Measurements from ENCODE around the gene RABGAP1L. TPM values are rescaled to one million over a fixed set of nuclear protein-coding genes. Genes with fewer than 3 reads are reported as not detected.

RABGAP1L gene
- total RNA-seq, 4 donors from 2014 or later, result 48.2 to 102 (median 59.1) TPM

DNA sequence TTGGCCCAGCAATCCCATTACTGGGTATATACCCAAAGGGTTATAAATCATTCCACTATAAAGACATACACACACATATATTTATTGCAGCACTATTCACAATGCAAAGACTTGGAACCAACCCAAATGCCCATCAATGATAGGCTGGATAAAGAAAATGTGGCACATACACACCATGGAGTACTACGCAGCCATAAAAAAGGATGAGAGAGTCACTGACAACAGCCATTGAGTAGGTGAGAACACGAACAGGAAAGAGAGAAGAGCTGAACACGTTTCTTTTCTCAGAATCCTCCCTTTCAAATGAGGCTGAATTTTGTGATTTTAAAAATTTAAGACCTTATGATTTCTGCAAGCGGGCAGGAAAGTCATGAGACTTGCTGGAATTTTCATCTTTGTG lies 10.1 kb upstream of the RABGAP1L start:
- Histone ChIP-seq H3K27ac (no peak overlapping the region), H3K36me3 (no peaks in the 10 kb centered on the region), H3K27me3 (no peaks in the 10 kb centered on the region), H3K4me3 (no peak overlapping the region), H3K9me3 (no peaks in the 10 kb centered on the region), H3K4me1 (no peaks in the 10 kb centered on the region)
- no peak for DNase-seq (ENCODE audit: low spot score in 2 of 2)
- no peak for TF ChIP-seq POLR2A (IDR thresholded peaks at IDR 0.05)
- no peak for TF ChIP-seq EP300 (IDR thresholded peaks at IDR 0.05)
- TF ChIP-seq POLR2AphosphoS5 (IDR thresholded peaks at IDR 0.05), result no peak
- TF ChIP-seq, protein P1, sequence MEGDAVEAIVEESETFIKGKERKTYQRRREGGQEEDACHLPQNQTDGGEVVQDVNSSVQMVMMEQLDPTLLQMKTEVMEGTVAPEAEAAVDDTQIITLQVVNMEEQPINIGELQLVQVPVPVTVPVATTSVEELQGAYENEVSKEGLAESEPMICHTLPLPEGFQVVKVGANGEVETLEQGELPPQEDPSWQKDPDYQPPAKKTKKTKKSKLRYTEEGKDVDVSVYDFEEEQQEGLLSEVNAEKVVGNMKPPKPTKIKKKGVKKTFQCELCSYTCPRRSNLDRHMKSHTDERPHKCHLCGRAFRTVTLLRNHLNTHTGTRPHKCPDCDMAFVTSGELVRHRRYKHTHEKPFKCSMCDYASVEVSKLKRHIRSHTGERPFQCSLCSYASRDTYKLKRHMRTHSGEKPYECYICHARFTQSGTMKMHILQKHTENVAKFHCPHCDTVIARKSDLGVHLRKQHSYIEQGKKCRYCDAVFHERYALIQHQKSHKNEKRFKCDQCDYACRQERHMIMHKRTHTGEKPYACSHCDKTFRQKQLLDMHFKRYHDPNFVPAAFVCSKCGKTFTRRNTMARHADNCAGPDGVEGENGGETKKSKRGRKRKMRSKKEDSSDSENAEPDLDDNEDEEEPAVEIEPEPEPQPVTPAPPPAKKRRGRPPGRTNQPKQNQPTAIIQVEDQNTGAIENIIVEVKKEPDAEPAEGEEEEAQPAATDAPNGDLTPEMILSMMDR (IDR thresholded peaks at IDR 0.05), result no peak
- 77% methylated on average over 4 of the region's 4 CpGs for WGBS

DNA sequence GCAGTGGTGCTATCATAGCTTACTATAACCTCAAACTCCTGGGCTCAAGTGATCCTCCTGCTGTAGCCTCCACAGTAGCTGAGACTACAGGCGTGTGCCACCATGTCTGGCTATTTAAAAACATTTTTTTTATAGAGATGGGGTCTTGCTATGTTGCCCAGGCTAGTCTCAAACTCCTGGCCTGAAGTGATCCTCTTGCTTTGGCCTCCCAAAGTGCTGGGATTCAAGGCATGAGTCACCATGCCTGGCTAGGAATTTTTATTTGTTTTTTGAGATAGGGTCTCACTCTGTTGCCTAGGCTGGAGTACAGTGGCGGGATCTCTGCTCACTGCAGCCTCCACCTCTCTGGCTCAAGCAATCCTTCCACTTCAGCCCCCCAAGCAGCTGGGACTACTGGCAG lies 8.8 kb upstream of the RABGAP1L start:
- Histone ChIP-seq H3K9me3 (no peaks in the 10 kb centered on the region), H3K4me1 (no peaks in the 10 kb centered on the region), H3K36me3 (no peaks in the 10 kb centered on the region), H3K27ac (no peak overlapping the region), H3K4me3 (no peak overlapping the region), H3K27me3 (no peaks in the 10 kb centered on the region)
- WGBS, result 97% methylated on average over 2 of the region's 2 CpGs
- TF ChIP-seq POLR2A (IDR thresholded peaks at IDR 0.05), result no peak
- no peak for TF ChIP-seq EP300 (IDR thresholded peaks at IDR 0.05)
- TF ChIP-seq POLR2AphosphoS5 (IDR thresholded peaks at IDR 0.05), result no peak
- TF ChIP-seq, protein P1 (IDR thresholded peaks at IDR 0.05), result no peak
- no peak for DNase-seq (ENCODE audit: low spot score in 2 of 2)

DNA sequence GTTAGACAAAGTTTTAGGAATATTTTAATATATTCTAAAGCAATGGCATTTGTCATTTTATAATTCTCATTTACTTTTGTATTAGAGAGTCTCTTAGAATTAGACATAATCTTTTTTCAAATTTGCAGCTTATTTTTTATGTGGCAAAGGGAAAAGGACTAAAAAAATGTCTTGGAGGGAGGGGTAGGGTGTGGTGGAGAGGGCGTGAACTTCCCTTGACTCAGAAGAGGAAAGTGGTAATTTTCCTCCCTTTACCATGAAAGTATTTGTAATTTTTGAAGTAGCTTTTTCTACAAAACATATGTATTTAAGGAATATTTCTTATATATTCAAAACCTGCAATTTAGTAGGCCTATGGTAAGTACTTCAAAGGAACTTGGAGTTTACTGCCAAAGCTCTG lies 6.9 kb upstream of the RABGAP1L start:
- no peaks in the 10 kb centered on the region for H3K27me3 ChIP-seq
- no peaks in the 10 kb centered on the region for H3K36me3 ChIP-seq
- WGBS, result 53% methylated on average over 1 of the region's 1 CpG
- H3K4me1 ChIP-seq, result no peaks in the 10 kb centered on the region
- H3K9me3 ChIP-seq, result no peaks in the 10 kb centered on the region
- no peak overlapping the region for H3K27ac ChIP-seq
- no peak for TF ChIP-seq POLR2A (IDR thresholded peaks at IDR 0.05)
- TF ChIP-seq, protein P1 (IDR thresholded peaks at IDR 0.05), result no peak
- TF ChIP-seq POLR2AphosphoS5 (IDR thresholded peaks at IDR 0.05), result no peak
- no peak for TF ChIP-seq EP300 (IDR thresholded peaks at IDR 0.05)
- no peak overlapping the region for H3K4me3 ChIP-seq
- no peak for DNase-seq (ENCODE audit: low spot score in 2 of 2)

DNA sequence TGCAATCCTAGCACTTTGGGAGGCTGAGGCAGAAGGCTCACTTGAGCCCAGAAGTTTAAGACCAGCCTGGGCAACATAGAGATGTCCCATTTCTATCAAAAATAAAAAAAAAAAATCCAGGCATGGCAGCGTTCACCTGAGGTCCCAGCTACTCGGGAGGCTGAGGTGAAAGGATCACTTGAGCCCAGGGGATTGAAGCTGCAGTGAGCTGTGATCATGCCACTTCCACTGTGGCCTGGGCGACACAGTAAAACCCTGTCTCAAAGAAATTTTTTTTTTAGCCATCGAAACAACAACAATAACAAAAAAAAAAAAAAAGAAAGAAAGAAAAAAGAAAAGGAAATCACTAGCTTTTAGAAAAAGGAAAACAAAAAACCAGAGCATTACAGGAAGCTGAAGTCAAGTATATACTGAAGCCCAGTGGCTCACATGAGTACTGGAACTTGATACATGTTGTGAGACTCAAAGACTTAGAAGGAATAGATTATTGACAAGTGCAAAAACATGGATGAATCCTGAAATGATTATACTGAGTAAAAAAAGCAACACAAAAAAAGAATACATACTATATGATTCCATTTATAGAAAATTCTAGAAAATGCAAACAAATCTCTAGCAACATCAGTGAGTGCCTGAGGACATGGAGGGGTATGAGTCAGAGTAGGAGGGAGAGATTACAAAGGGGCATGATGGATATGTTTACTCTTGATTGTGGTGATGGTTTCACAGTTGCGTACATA lies 6.1 kb upstream of the RABGAP1L start:
- H3K4me3 ChIP-seq, result no peak overlapping the region
- peaks cover 1% of the 10 kb centered on the region for H3K4me1 ChIP-seq
- no peaks in the 10 kb centered on the region for H3K36me3 ChIP-seq
- 72% methylated on average over 5 of the region's 5 CpGs for WGBS
- no peaks in the 10 kb centered on the region for H3K9me3 ChIP-seq
- no peak overlapping the region for H3K27ac ChIP-seq
- H3K27me3 ChIP-seq, result no peaks in the 10 kb centered on the region
- DNase-seq (ENCODE audit: low spot score in 2 of 2), result no peak
- TF ChIP-seq POLR2A (IDR thresholded peaks at IDR 0.05), result no peak
- no peak for TF ChIP-seq POLR2AphosphoS5 (IDR thresholded peaks at IDR 0.05)
- TF ChIP-seq, protein P1 (IDR thresholded peaks at IDR 0.05), result no peak
- no peak for TF ChIP-seq EP300 (IDR thresholded peaks at IDR 0.05)

DNA sequence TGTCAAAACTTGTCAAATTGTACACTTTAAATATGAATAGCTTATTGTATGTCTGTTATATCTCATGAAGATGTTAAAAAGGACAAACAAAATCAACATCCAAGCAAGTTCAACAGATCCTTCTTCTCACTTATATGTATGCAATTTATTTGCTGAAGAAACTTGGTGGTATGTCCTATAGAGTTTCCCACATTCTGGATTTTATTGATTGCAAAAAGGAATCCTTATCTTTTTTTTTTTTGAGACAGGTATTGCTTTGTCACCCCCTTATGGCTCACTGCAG lies 5.6 kb upstream of the RABGAP1L start:
- DNase-seq (ENCODE audit: low spot score in 2 of 2), result no peak
- Histone ChIP-seq H3K27ac (no peak overlapping the region), H3K9me3 (no peaks in the 10 kb centered on the region), H3K36me3 (no peaks in the 10 kb centered on the region), H3K4me1 (peaks cover 7% of the 10 kb centered on the region), H3K27me3 (no peaks in the 10 kb centered on the region), H3K4me3 (no peak overlapping the region)
- TF ChIP-seq POLR2A (IDR thresholded peaks at IDR 0.05), result no peak
- TF ChIP-seq, protein P1 (IDR thresholded peaks at IDR 0.05), result no peak
- TF ChIP-seq EP300 (IDR thresholded peaks at IDR 0.05), result no peak
- no peak for TF ChIP-seq POLR2AphosphoS5 (IDR thresholded peaks at IDR 0.05)
